Stomach smooth muscle (tissue), 2 donors: Measurements from ENCODE around the gene ZCCHC9.

Experiments used
- H3K27ac ChIP-seq: one replicate; pipeline ENCODE4 v1.7.0; 2013; ENCODE audit warnings: mild to moderate bottlenecking, low read length, inconsistent platforms
- H3K27me3 ChIP-seq, 2 donors: one replicate each; pipeline ENCODE4 v1.7.0; 2013; ENCODE audit warnings: low read length in 2 of 2; ENCODE audit not compliant: insufficient read depth in 2 of 2, control insufficient read depth in 1 of 2
- H3K36me3 ChIP-seq, 2 donors: one replicate each; pipeline ENCODE4 v1.7.0; 2013; ENCODE audit warnings: low read length in 2 of 2; ENCODE audit not compliant: control insufficient read depth in 2 of 2, insufficient read depth in 2 of 2
- H3K4me1 ChIP-seq: one replicate; pipeline ENCODE4 v1.7.0; 2013; ENCODE audit warnings: low read length; ENCODE audit not compliant: control insufficient read depth, insufficient read depth
- H3K4me3 ChIP-seq, 2 donors: one replicate each; pipeline ENCODE4 v1.7.0; 2013; ENCODE audit warnings: low read length in 2 of 2
- H3K9ac ChIP-seq, 2 donors: one replicate each; pipeline ENCODE4 v1.7.0; 2013; ENCODE audit warnings: low read length in 2 of 2, mild to moderate bottlenecking in 1 of 2
- H3K9me3 ChIP-seq, 2 donors: one replicate each; pipeline ENCODE4 v1.7.0; 2013; ENCODE audit warnings: low read length in 2 of 2; ENCODE audit not compliant: control insufficient read depth in 2 of 2
- donor health status: healthy.
- donor health status: Pancreatic carcinoma.

The ZCCHC9 gene

GRCh38 chr5:81305785-81306184 lies 4.4 kb downstream of the ZCCHC9 start:
- Histone ChIP-seq H3K36me3 (peaks cover 1 to 15% of the 10 kb centered on the region in 2 donors), H3K4me1 (peaks cover 6% of the 10 kb centered on the region), H3K9me3 (no peaks in the 10 kb centered on the region), H3K27me3 (no peaks in the 10 kb centered on the region), H3K27ac (no peak overlapping the region), H3K4me3 (no peak overlapping the region), H3K9ac (no peak overlapping the region)

- H3K27ac ChIP-seq, result no peak overlapping the region
- no peak overlapping the region for H3K9ac ChIP-seq
- H3K27me3 ChIP-seq, result no peaks in the 10 kb centered on the region
- H3K36me3 ChIP-seq, result peaks cover 11 to 33% of the 10 kb centered on the region in 2 donors
- no peaks in the 10 kb centered on the region for H3K4me1 ChIP-seq
- H3K9me3 ChIP-seq, result no peaks in the 10 kb centered on the region
- no peak overlapping the region for H3K4me3 ChIP-seq
Observed at GRCh38 chr5:81308836-81309235, 7.4 kb downstream of the ZCCHC9 start.

GRCh38 chr5:81310402-81311063 lies 9.1 kb downstream of the ZCCHC9 start:
- Histone ChIP-seq H3K27me3 (no peaks in the 10 kb centered on the region), H3K9ac (no peak overlapping the region), H3K36me3 (peaks cover 12 to 28% of the 10 kb centered on the region in 2 donors), H3K27ac (no peak overlapping the region), H3K4me1 (no peaks in the 10 kb centered on the region), H3K9me3 (no peaks in the 10 kb centered on the region), H3K4me3 (no peak overlapping the region)

GRCh38 chr5:81313278-81313677 lies 11.9 kb downstream of the ZCCHC9 start:
- no peaks in the 10 kb centered on the region for H3K4me1 ChIP-seq
- H3K9me3 ChIP-seq, result no peaks in the 10 kb centered on the region
- peaks cover 12 to 25% of the 10 kb centered on the region in 2 donors for H3K36me3 ChIP-seq
- no peak overlapping the region for H3K27ac ChIP-seq
- no peaks in the 10 kb centered on the region for H3K27me3 ChIP-seq
- no peak overlapping the region for H3K4me3 ChIP-seq
- no peak overlapping the region for H3K9ac ChIP-seq

GRCh38 chr5:81313686-81314085 lies 12.3 kb downstream of the ZCCHC9 start:
- H3K36me3 ChIP-seq, result peaks cover 12 to 25% of the 10 kb centered on the region in 2 donors
- no peaks in the 10 kb centered on the region for H3K4me1 ChIP-seq
- no peaks in the 10 kb centered on the region for H3K27me3 ChIP-seq
- no peak overlapping the region for H3K4me3 ChIP-seq
- no peak overlapping the region for H3K27ac ChIP-seq
- H3K9me3 ChIP-seq, result no peaks in the 10 kb centered on the region
- no peak overlapping the region for H3K9ac ChIP-seq

GRCh38 chr5:81314581-81314980 lies 13.2 kb downstream of the ZCCHC9 start:
- no peaks in the 10 kb centered on the region for H3K9me3 ChIP-seq
- H3K27me3 ChIP-seq, result no peaks in the 10 kb centered on the region
- no peak overlapping the region for H3K9ac ChIP-seq
- H3K4me3 ChIP-seq, result no peak overlapping the region
- no peaks in the 10 kb centered on the region for H3K4me1 ChIP-seq
- H3K36me3 ChIP-seq, result peaks cover 12 to 23% of the 10 kb centered on the region in 2 donors
- no peak overlapping the region for H3K27ac ChIP-seq

- Histone ChIP-seq H3K9ac (no peak overlapping the region), H3K9me3 (no peaks in the 10 kb centered on the region), H3K4me1 (no peaks in the 10 kb centered on the region), H3K27ac (no peak overlapping the region), H3K36me3 (peaks cover 12 to 21% of the 10 kb centered on the region in 2 donors), H3K4me3 (no peak overlapping the region), H3K27me3 (no peaks in the 10 kb centered on the region)
Observed at GRCh38 chr5:81315336-81315735, 13.9 kb downstream of the ZCCHC9 start.

GRCh38 chr5:81315830-81316229 lies 14.4 kb downstream of the ZCCHC9 start:
- peaks cover 10 to 17% of the 10 kb centered on the region in 2 donors for H3K36me3 ChIP-seq
- no peaks in the 10 kb centered on the region for H3K27me3 ChIP-seq
- H3K4me1 ChIP-seq, result no peaks in the 10 kb centered on the region
- no peaks in the 10 kb centered on the region for H3K9me3 ChIP-seq
- H3K4me3 ChIP-seq, result no peak overlapping the region
- H3K9ac ChIP-seq, result no peak overlapping the region
- H3K27ac ChIP-seq, result no peak overlapping the region

GRCh38 chr5:81316571-81316970 lies 15.2 kb downstream of the ZCCHC9 start:
- Histone ChIP-seq H3K4me1 (no peaks in the 10 kb centered on the region), H3K27me3 (no peaks in the 10 kb centered on the region), H3K9me3 (no peaks in the 10 kb centered on the region), H3K9ac (no peak overlapping the region), H3K27ac (no peak overlapping the region), H3K36me3 (peaks cover 9 to 12% of the 10 kb centered on the region in 2 donors), H3K4me3 (no peak overlapping the region)

GRCh38 chr5:81317536-81317935 lies 16.1 kb downstream of the ZCCHC9 start:
- H3K4me1 ChIP-seq, result no peaks in the 10 kb centered on the region
- no peaks in the 10 kb centered on the region for H3K27me3 ChIP-seq
- H3K9ac ChIP-seq, result no peak overlapping the region
- H3K9me3 ChIP-seq, result no peaks in the 10 kb centered on the region
- no peak overlapping the region for H3K4me3 ChIP-seq
- H3K27ac ChIP-seq, result no peak overlapping the region
- peaks cover 4% of the 10 kb centered on the region in 2 donors for H3K36me3 ChIP-seq

GRCh38 chr5:81326554-81326953 lies 25.2 kb downstream of the ZCCHC9 start:
- Histone ChIP-seq H3K9me3 (no peaks in the 10 kb centered on the region), H3K36me3 (no peaks in the 10 kb centered on the region), H3K27me3 (no peaks in the 10 kb centered on the region), H3K27ac (no peak overlapping the region), H3K4me1 (no peaks in the 10 kb centered on the region), H3K4me3 (no peak overlapping the region), H3K9ac (no peak overlapping the region)
